Frontal cortex (tissue), 4 donors: ENCODE results near the gene RHBDF2. TPM values are rescaled to one million over a fixed set of nuclear protein-coding genes. Genes with fewer than 3 reads are reported as not detected.
A peak's percentile ranks its signal among the peaks of the same experiment; 100 is the strongest.

Source experiments
- DNase-seq, 2 donors: peaks; one replicate each; pipeline ENCODE4 v3.0.0; 2012; ENCODE audit warnings: low spot score in 2 of 2
- FAIRE-seq: peaks from 2 replicates; lab custom pipeline; 2012; peaks lifted over from hg19 to GRCh38; lab: Jason Lieb, UNC
- total RNA-seq: library from RNA; depleted of rRNA; stranded (reverse); fragments of >200 nt; gene quantifications from one replicate; pipeline ENCODE4 v1.2.3, GENCODE V29; 2014
- donor health status: control.
- donor health status: control.
- donor health status: control.

RHBDF2 gene
- total RNA-seq, 1 donor from 2014 or later: 1.6 TPM

GRCh38 chr17:76469991-76470739 is 31.1 kb downstream of the RHBDF2 start:
- FAIRE-seq: no peak

GRCh38 chr17:76469076-76469990 is 31.9 kb downstream of the RHBDF2 start:
- no peak for FAIRE-seq

More at GRCh38 chr17:76469991-76470739, 31.1 kb downstream of the RHBDF2 start:
- DNase-seq: no peak

GRCh38 chr17:76468634-76469010 is 32.6 kb downstream of the RHBDF2 start:
- DNase-seq (no peak), FAIRE-seq (no peak)

More at GRCh38 chr17:76469076-76469990, 31.9 kb downstream of the RHBDF2 start:
- DNase-seq: no peak

- FAIRE-seq (no peak), DNase-seq (no peak)
These were observed 33.2 kb downstream of the RHBDF2 start for GRCh38 chr17:76467809-76468633.

GRCh38 chr17:76467366-76467765 is 33.9 kb downstream of the RHBDF2 start, which contains the start of gene AANAT:
TSS of gene AANAT (plus strand) at chr17:76467603. CDS start at chr17:76468747, 1,144 bp downstream.
- DNase-seq (no peak), FAIRE-seq (no peak)

- FAIRE-seq (no peak), DNase-seq (no peak)
These were observed 34.5 kb downstream of the RHBDF2 start for GRCh38 chr17:76466775-76467130.

GRCh38 chr17:76462556-76463290 is 38.5 kb downstream of the RHBDF2 start:
- DNase-seq: no peak
- no peak for FAIRE-seq

- DNase-seq (no peak), FAIRE-seq (no peak)
These were observed 39.3 kb downstream of the RHBDF2 start for GRCh38 chr17:76461765-76462555.

- FAIRE-seq (no peak), DNase-seq (no peak)
These were observed 41.5 kb downstream of the RHBDF2 start for GRCh38 chr17:76459674-76460073.

GRCh38 chr17:76458580-76459490 is 42.4 kb downstream of the RHBDF2 start:
- FAIRE-seq: no peak

GRCh38 chr17:76453431-76453743 is 47.8 kb downstream of the RHBDF2 start:
- DNase-seq (no peak), FAIRE-seq (no peak)

More at GRCh38 chr17:76458580-76459490, 42.4 kb downstream of the RHBDF2 start:
- peak in 1 of 2 donors; percentile 17 for DNase-seq

GRCh38 chr17:76452660-76453430 is 48.4 kb downstream of the RHBDF2 start, which contains the start of gene UBE2O:
TSS of gene UBE2O (minus strand) at chr17:76453152. CDS start at chr17:76453141, 11 bp downstream.
- FAIRE-seq (no peak), DNase-seq (peak; percentile 92 to 98)

- DNase-seq: no peak
- FAIRE-seq: no peak
These were observed 49.0 kb downstream of the RHBDF2 start for GRCh38 chr17:76452127-76452659.

GRCh38 chr17:76451506-76451905 is 49.7 kb downstream of the RHBDF2 start:
- DNase-seq (no peak), FAIRE-seq (no peak)

- DNase-seq: no peak
- FAIRE-seq: no peak
These were observed 52.1 kb downstream of the RHBDF2 start for GRCh38 chr17:76449126-76449525.

GRCh38 chr17:76447931-76448652 is 53.1 kb downstream of the RHBDF2 start:
- FAIRE-seq (no peak), DNase-seq (no peak)
